ENCODE results near the gene RGS11. TPM values are rescaled to one million over a fixed set of nuclear protein-coding genes. Genes with fewer than 3 reads are reported as not detected.

The RGS11 gene
- total and polyA plus RNA-seq, 4 donors = 0.51 to 1.6 (median 0.77) TPM; not detected in 1

DNA sequence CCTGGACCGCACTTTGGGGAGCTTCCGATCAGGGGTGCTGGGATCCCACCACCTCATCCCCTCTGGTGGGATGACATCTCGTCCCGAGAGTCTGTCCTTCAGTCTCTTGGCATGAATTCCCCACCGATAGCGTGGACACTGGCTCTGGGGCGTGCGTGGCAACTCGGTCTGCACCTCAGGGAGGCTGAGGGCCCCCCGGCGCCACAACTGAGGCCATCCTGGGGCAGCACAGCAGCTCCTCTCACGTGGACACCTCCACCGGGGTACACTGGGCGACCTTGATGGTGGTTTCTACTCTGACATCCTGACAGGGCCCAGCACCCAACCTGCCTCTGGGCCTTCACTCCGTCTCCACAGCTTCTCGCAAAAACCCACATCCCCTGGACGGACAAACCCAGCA lies 15.8 kb upstream of the RGS11 start:
- H3K27me3 ChIP-seq (ENCODE audit: control insufficient read depth in 4 of 4, insufficient read depth in 4 of 4, low read length in 3 of 4) = no peaks in the 10 kb centered on the region
- TF ChIP-seq, protein P1, sequence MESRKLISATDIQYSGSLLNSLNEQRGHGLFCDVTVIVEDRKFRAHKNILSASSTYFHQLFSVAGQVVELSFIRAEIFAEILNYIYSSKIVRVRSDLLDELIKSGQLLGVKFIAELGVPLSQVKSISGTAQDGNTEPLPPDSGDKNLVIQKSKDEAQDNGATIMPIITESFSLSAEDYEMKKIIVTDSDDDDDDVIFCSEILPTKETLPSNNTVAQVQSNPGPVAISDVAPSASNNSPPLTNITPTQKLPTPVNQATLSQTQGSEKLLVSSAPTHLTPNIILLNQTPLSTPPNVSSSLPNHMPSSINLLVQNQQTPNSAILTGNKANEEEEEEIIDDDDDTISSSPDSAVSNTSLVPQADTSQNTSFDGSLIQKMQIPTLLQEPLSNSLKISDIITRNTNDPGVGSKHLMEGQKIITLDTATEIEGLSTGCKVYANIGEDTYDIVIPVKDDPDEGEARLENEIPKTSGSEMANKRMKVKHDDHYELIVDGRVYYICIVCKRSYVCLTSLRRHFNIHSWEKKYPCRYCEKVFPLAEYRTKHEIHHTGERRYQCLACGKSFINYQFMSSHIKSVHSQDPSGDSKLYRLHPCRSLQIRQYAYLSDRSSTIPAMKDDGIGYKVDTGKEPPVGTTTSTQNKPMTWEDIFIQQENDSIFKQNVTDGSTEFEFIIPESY (IDR thresholded peaks at IDR 0.05) = no peak
- TF ChIP-seq YY1 (IDR thresholded peaks at IDR 0.05) (no peak), GABPA (IDR thresholded peaks at IDR 0.05 in 1 of 2, conservative IDR thresholded peaks at IDR 0.05 in 1 of 2) (no peak), EGR1 (IDR thresholded peaks at IDR 0.05; ENCODE audit: low read depth in 2 of 2) (no peak), HNF4G (IDR thresholded peaks at IDR 0.05) (no peak), FOXA2 (IDR thresholded peaks at IDR 0.05) (no peak), RXRA (IDR thresholded peaks at IDR 0.05) (no peak), JUND (IDR thresholded peaks at IDR 0.05) (no peak), NR2F2 (IDR thresholded peaks at IDR 0.05) (no peak), HNF4A (conservative IDR thresholded peaks at IDR 0.05) (no peak), SP1 (IDR thresholded peaks at IDR 0.05) (no peak), FOXA1 (IDR thresholded peaks at IDR 0.05) (no peak)
- TF ChIP-seq, protein P2, sequence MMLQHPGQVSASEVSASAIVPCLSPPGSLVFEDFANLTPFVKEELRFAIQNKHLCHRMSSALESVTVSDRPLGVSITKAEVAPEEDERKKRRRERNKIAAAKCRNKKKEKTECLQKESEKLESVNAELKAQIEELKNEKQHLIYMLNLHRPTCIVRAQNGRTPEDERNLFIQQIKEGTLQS (IDR thresholded peaks at IDR 0.05) = no peak
- TF ChIP-seq, protein P3, sequence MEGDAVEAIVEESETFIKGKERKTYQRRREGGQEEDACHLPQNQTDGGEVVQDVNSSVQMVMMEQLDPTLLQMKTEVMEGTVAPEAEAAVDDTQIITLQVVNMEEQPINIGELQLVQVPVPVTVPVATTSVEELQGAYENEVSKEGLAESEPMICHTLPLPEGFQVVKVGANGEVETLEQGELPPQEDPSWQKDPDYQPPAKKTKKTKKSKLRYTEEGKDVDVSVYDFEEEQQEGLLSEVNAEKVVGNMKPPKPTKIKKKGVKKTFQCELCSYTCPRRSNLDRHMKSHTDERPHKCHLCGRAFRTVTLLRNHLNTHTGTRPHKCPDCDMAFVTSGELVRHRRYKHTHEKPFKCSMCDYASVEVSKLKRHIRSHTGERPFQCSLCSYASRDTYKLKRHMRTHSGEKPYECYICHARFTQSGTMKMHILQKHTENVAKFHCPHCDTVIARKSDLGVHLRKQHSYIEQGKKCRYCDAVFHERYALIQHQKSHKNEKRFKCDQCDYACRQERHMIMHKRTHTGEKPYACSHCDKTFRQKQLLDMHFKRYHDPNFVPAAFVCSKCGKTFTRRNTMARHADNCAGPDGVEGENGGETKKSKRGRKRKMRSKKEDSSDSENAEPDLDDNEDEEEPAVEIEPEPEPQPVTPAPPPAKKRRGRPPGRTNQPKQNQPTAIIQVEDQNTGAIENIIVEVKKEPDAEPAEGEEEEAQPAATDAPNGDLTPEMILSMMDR (IDR thresholded peaks at IDR 0.05; ENCODE audit: low read depth, low read length, missing input control) = no peak
- TF ChIP-seq, protein P4, sequence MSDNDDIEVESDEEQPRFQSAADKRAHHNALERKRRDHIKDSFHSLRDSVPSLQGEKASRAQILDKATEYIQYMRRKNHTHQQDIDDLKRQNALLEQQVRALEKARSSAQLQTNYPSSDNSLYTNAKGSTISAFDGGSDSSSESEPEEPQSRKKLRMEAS (IDR thresholded peaks at IDR 0.05) = no peak
- TF ChIP-seq, protein P5, sequence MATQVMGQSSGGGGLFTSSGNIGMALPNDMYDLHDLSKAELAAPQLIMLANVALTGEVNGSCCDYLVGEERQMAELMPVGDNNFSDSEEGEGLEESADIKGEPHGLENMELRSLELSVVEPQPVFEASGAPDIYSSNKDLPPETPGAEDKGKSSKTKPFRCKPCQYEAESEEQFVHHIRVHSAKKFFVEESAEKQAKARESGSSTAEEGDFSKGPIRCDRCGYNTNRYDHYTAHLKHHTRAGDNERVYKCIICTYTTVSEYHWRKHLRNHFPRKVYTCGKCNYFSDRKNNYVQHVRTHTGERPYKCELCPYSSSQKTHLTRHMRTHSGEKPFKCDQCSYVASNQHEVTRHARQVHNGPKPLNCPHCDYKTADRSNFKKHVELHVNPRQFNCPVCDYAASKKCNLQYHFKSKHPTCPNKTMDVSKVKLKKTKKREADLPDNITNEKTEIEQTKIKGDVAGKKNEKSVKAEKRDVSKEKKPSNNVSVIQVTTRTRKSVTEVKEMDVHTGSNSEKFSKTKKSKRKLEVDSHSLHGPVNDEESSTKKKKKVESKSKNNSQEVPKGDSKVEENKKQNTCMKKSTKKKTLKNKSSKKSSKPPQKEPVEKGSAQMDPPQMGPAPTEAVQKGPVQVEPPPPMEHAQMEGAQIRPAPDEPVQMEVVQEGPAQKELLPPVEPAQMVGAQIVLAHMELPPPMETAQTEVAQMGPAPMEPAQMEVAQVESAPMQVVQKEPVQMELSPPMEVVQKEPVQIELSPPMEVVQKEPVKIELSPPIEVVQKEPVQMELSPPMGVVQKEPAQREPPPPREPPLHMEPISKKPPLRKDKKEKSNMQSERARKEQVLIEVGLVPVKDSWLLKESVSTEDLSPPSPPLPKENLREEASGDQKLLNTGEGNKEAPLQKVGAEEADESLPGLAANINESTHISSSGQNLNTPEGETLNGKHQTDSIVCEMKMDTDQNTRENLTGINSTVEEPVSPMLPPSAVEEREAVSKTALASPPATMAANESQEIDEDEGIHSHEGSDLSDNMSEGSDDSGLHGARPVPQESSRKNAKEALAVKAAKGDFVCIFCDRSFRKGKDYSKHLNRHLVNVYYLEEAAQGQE (IDR thresholded peaks at IDR 0.05) = no peak

More for the DNA sequence above, 15.8 kb upstream of the RGS11 start:
- Histone ChIP-seq H3K36me3 (ENCODE audit: control insufficient read depth in 4 of 4, insufficient read depth in 3 of 4, low read depth in 1 of 4, low read length in 3 of 4) (peaks cover 0 to 47% (median 9%) of the 10 kb centered on the region in 4 donors), H3K27ac (ENCODE audit: low read depth in 1 of 2, low read length in 2 of 2) (no peak overlapping the region), H3K9ac (ENCODE audit: low read depth in 1 of 2, low read length in 2 of 2) (no peak overlapping the region), H3K4me3 (ENCODE audit: low read depth in 1 of 3, low read length in 3 of 3) (no peak overlapping the region), H3K4me1 (ENCODE audit: control insufficient read depth in 4 of 4, insufficient read depth in 4 of 4, low read length in 3 of 4) (no peaks in the 10 kb centered on the region), H3K9me3 (ENCODE audit: control insufficient read depth in 4 of 4, low read length in 3 of 4) (no peaks in the 10 kb centered on the region)
- 96% methylated on average over 17 of the region's 17 CpGs for WGBS
- DNase-seq (ENCODE audit: low spot score) = no peak

Data from liver (tissue), 9 donors.